H9 (cell line): ENCODE measurements around the gene MED13L. TPM values are rescaled to one million over a fixed set of nuclear protein-coding genes. Genes with fewer than 3 reads are reported as not detected.

Source experiments
- DNase-seq: peaks from one replicate; pipeline ENCODE4 v3.0.0-alpha.2; 2017
- H2AFZ ChIP-seq: one replicate; pipeline ENCODE4 v1.6.1; 2013; ENCODE audit warnings: mild to moderate bottlenecking, low read length, control low read depth, moderate library complexity
- H2AK5ac ChIP-seq: 2 replicates; pipeline ENCODE4 v1.6.1; 2013; ENCODE audit warnings: low read length, control low read depth, mixed read lengths; ENCODE audit not compliant: insufficient read length
- H2BK120ac ChIP-seq: one replicate; pipeline ENCODE4 v1.6.1; 2013; ENCODE audit warnings: low read depth, mild to moderate bottlenecking, low read length, control low read depth, inconsistent platforms; ENCODE audit not compliant: poor library complexity, severe bottlenecking
- H2BK12ac ChIP-seq: 2 replicates; pipeline ENCODE4 v1.6.1; 2013; ENCODE audit warnings: low read length, control low read depth, mixed read lengths, low read depth; ENCODE audit not compliant: insufficient read length
- H2BK15ac ChIP-seq: 2 replicates; pipeline ENCODE4 v1.6.1; 2013; ENCODE audit warnings: low read depth, low read length, control low read depth
- H2BK20ac ChIP-seq: one replicate; pipeline ENCODE4 v1.6.1; 2013; ENCODE audit warnings: low read depth, mild to moderate bottlenecking, low read length, control low read depth, inconsistent platforms; ENCODE audit not compliant: poor library complexity, severe bottlenecking
- H2BK5ac ChIP-seq: 2 replicates; pipeline ENCODE4 v1.6.1; 2013; ENCODE audit warnings: low read length, control low read depth, mixed read lengths; ENCODE audit not compliant: insufficient read length
- H3K14ac ChIP-seq: 2 replicates; pipeline ENCODE4 v1.6.1; 2013; ENCODE audit warnings: low read length, control low read depth; ENCODE audit not compliant: insufficient read depth
- H3K18ac ChIP-seq: 2 replicates; pipeline ENCODE4 v1.6.1; 2013; ENCODE audit warnings: low read depth, mild to moderate bottlenecking, mixed read lengths, low read length, control low read depth; ENCODE audit not compliant: insufficient read length
- H3K23ac ChIP-seq: 2 replicates; pipeline ENCODE4 v1.6.1; 2013; ENCODE audit warnings: low read length, control low read depth, mixed read lengths, low read depth; ENCODE audit not compliant: insufficient read length
- H3K23me2 ChIP-seq: 2 replicates; pipeline ENCODE4 v1.6.1; 2013; ENCODE audit warnings: low read depth, mild to moderate bottlenecking, mixed read lengths, low read length, control low read depth; ENCODE audit not compliant: insufficient read length, poor library complexity, severe bottlenecking
- H3K27ac ChIP-seq: 2 replicates; pipeline ENCODE4 v1.5.1; 2013; ENCODE audit warnings: low read length, control low read depth, mixed read lengths, low read depth; ENCODE audit not compliant: insufficient read length
- H3K27me3 ChIP-seq: 2 replicates; pipeline ENCODE4 v1.6.1; 2013; ENCODE audit warnings: low read length, control low read depth, inconsistent platforms; ENCODE audit not compliant: insufficient read depth
- H3K4ac ChIP-seq: 2 replicates; pipeline ENCODE4 v1.6.1; 2013; ENCODE audit warnings: low read depth, mild to moderate bottlenecking, control low read depth, inconsistent platforms, low read length, moderate library complexity
- H3K4me1 ChIP-seq: 2 replicates; pipeline ENCODE4 v1.6.1; 2013; ENCODE audit warnings: low read length, control low read depth, inconsistent platforms; ENCODE audit not compliant: insufficient read depth
- H3K4me2 ChIP-seq: 2 replicates; pipeline ENCODE4 v1.6.1; 2013; ENCODE audit warnings: low read length, control low read depth, mixed read lengths; ENCODE audit not compliant: insufficient read length, insufficient read depth
- H3K56ac ChIP-seq: 2 replicates; pipeline ENCODE4 v1.6.1; 2013; ENCODE audit warnings: low read depth, mild to moderate bottlenecking, mixed read lengths, low read length, control low read depth; ENCODE audit not compliant: insufficient read length
- H3K79me1 ChIP-seq: 2 replicates; pipeline ENCODE4 v1.6.1; 2013; ENCODE audit warnings: low read depth, mild to moderate bottlenecking, moderate library complexity, low read length, control low read depth, inconsistent platforms; ENCODE audit not compliant: insufficient read depth, poor library complexity, severe bottlenecking
- H3K79me2 ChIP-seq: 2 replicates; pipeline ENCODE4 v1.6.1; 2013; ENCODE audit warnings: low read length, control low read depth, inconsistent platforms; ENCODE audit not compliant: insufficient read depth
- H3K9ac ChIP-seq: 2 replicates; pipeline ENCODE4 v1.6.1; 2013; ENCODE audit warnings: low read length, control low read depth, mixed read lengths; ENCODE audit not compliant: insufficient read length; ENCODE audit errors: extremely low read depth
- H3K9me3 ChIP-seq: one replicate; pipeline ENCODE4 v1.6.1; 2013; ENCODE audit warnings: low read depth, low read length, inconsistent platforms; ENCODE audit not compliant: control insufficient read depth
- H3T11ph ChIP-seq: one replicate; pipeline ENCODE4 v1.6.1; 2013; ENCODE audit warnings: mild to moderate bottlenecking, low read length, control low read depth, inconsistent platforms
- H4K20me1 ChIP-seq: one replicate; pipeline ENCODE4 v1.6.1; 2013; ENCODE audit not compliant: control insufficient read depth, insufficient read length, insufficient read depth
- H4K5ac ChIP-seq: 2 replicates; pipeline ENCODE4 v1.6.1; 2013; ENCODE audit warnings: low read depth, mild to moderate bottlenecking, mixed read lengths, low read length, control low read depth; ENCODE audit not compliant: insufficient read length
- H4K8ac ChIP-seq: replicated peaks from 2 replicates; pipeline ENCODE4 v1.6.1; 2013; ENCODE audit warnings: low read length, control low read depth, mixed read lengths, low read depth; ENCODE audit not compliant: insufficient read length
- H4K91ac ChIP-seq: 2 replicates; pipeline ENCODE4 v1.6.1; 2013; ENCODE audit warnings: low read depth, mild to moderate bottlenecking, moderate library complexity, mixed read lengths, low read length, control low read depth; ENCODE audit not compliant: insufficient read length
- H3K27ac Mint-ChIP-seq, 3 experiments: 2 replicates in 2 of 3; 3 replicates in 1 of 3; pipeline ENCODE4 v1.8.0; 2020 to 2021; ENCODE audit warnings: mixed read lengths in 3 of 3, mild to moderate bottlenecking in 1 of 3, moderate library complexity in 1 of 3
- H3K27me3 Mint-ChIP-seq: 2 replicates; pipeline ENCODE4 v1.8.0; 2021; ENCODE audit warnings: low read depth, mild to moderate bottlenecking, moderate library complexity, mixed read lengths
- H3K36me3 Mint-ChIP-seq, 3 experiments: 2 replicates in 2 of 3; 3 replicates in 1 of 3; pipeline ENCODE4 v1.8.0; 2020 to 2021; ENCODE audit warnings: low read depth in 3 of 3, mixed read lengths in 3 of 3; ENCODE audit not compliant: insufficient read depth in 1 of 3
- H3K4me1 Mint-ChIP-seq, 2 experiments: 2 replicates each; pipeline ENCODE4 v1.8.0; 2020; ENCODE audit warnings: mixed read lengths in 2 of 2
- H3K4me3 Mint-ChIP-seq, 2 experiments: 2 replicates in 1 of 2; 3 replicates in 1 of 2; pipeline ENCODE4 v1.8.0; 2020 to 2021; ENCODE audit warnings: mild to moderate bottlenecking in 2 of 2, mixed read lengths in 2 of 2, moderate library complexity in 1 of 2
- H3K9me3 Mint-ChIP-seq, 2 experiments: 2 replicates in 1 of 2; 3 replicates in 1 of 2; pipeline ENCODE4 v1.8.0; 2020; ENCODE audit warnings: mild to moderate bottlenecking in 2 of 2, mixed read lengths in 2 of 2, moderate library complexity in 1 of 2
- CTCF ChIP-seq: fragments of 200-600 bp; sonication (generic); conservative IDR thresholded peaks from 3 replicates; pipeline ENCODE4 v1.8.0; 2021; ENCODE audit warnings: antibody characterized with exemption, mild to moderate bottlenecking
- WGBS: extraction: QIAGEN DNeasy Blood & Tissue Kit; methylation state at CpG from one replicate; pipeline ENCODE4 v1.1.7; 2013; ENCODE audit warnings: missing lambda C conversion rate, low lambda C conversion rate, mixed read lengths; ENCODE audit not compliant: insufficient read length; ENCODE audit errors: extremely low coverage; 5-methylcytosine and 5-hydroxymethylcytosine counted together
- total RNA-seq: library from RNA; stranded (reverse); gene quantifications from 2 replicates; pipeline ENCODE4 v1.2.1, GENCODE V29; 2021

Gene MED13L
- total RNA-seq, 1 experiment from 2014 or later = 52.4 TPM

GRCh38 chr12:116303066-116303465, 25.6 kb upstream of the MED13L start:
- no peak overlapping the region for H3K56ac ChIP-seq
- no peaks in the 10 kb centered on the region for H3K9me3 ChIP-seq
- no peak for TF ChIP-seq CTCF
- H3T11ph ChIP-seq = no peak overlapping the region
- Mint-ChIP-seq H3K4me1 (peaks cover 16 to 30% of the 10 kb centered on the region in 2 experiments), H3K4me3 (no peak overlapping the region), H3K27me3 (no peaks in the 10 kb centered on the region; the same call in none of the 2 replicates), H3K27ac (no peak overlapping the region), H3K36me3 (no peaks in the 10 kb centered on the region), H3K9me3 (no peaks in the 10 kb centered on the region)
- no peak overlapping the region for H3K27ac ChIP-seq
- no peak overlapping the region for H3K23ac ChIP-seq
- no CpG with 5 or more reads among the region's 4 CpGs for WGBS
- H4K5ac ChIP-seq = no peak overlapping the region
- no peaks in the 10 kb centered on the region for H3K79me2 ChIP-seq
- H4K8ac ChIP-seq = no peak overlapping the region
- no peak overlapping the region for H2BK120ac ChIP-seq
- no peak overlapping the region for H2AK5ac ChIP-seq
- H4K20me1 ChIP-seq = no peaks in the 10 kb centered on the region
- H3K27me3 ChIP-seq = no peaks in the 10 kb centered on the region
- H3K18ac ChIP-seq = no peak overlapping the region
- no peak overlapping the region for H3K14ac ChIP-seq
- H2BK12ac ChIP-seq = peak overlapping the region; percentile 36
- H3K4ac ChIP-seq = no peak overlapping the region
- no peaks in the 10 kb centered on the region; the same call in 1 of the 2 replicates for H3K4me1 ChIP-seq
- DNase-seq = no peak
- H3K23me2 ChIP-seq = no peaks in the 10 kb centered on the region
- H2BK15ac ChIP-seq = no peak overlapping the region
- no peak overlapping the region for H2BK5ac ChIP-seq
- H4K91ac ChIP-seq = no peak overlapping the region
- no peak overlapping the region for H3K4me2 ChIP-seq
- no peak overlapping the region for H2AFZ ChIP-seq
- H3K9ac ChIP-seq = no peak overlapping the region
- no peak overlapping the region for H2BK20ac ChIP-seq
- H3K79me1 ChIP-seq = no peaks in the 10 kb centered on the region
